ENCODE results near the gene ACTRT2.

DNA sequence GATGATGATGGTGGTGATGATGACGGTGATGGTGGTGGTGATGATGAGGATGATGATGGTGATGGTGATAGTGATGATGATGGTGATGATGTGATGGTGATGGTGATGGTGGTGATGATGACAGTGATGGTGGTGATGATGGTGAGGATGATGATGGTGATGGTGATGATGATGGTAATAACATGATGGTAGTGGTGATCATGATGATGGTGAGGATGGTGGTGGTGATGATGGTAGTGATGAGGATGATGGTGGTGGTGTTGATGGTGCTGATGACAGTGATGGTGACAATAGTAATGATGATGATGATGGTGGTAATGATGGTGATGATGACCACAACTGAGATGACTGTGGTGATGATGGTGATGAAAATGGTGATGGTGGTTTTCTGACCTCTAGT, 4.9 kb downstream of the ACTRT2 start:
- TF ChIP-seq, protein P1, sequence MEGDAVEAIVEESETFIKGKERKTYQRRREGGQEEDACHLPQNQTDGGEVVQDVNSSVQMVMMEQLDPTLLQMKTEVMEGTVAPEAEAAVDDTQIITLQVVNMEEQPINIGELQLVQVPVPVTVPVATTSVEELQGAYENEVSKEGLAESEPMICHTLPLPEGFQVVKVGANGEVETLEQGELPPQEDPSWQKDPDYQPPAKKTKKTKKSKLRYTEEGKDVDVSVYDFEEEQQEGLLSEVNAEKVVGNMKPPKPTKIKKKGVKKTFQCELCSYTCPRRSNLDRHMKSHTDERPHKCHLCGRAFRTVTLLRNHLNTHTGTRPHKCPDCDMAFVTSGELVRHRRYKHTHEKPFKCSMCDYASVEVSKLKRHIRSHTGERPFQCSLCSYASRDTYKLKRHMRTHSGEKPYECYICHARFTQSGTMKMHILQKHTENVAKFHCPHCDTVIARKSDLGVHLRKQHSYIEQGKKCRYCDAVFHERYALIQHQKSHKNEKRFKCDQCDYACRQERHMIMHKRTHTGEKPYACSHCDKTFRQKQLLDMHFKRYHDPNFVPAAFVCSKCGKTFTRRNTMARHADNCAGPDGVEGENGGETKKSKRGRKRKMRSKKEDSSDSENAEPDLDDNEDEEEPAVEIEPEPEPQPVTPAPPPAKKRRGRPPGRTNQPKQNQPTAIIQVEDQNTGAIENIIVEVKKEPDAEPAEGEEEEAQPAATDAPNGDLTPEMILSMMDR (IDR thresholded peaks at IDR 0.05) = no peak
- TF ChIP-seq POLR2A (IDR thresholded peaks at IDR 0.05) = no peak
